ENCODE results near the gene NCOA5.
A peak's percentile ranks its signal among the peaks of the same experiment; 100 is the strongest.

Gene NCOA5

GRCh38 chr20:46084805-46085178 is 5.0 kb downstream of the NCOA5 start:
- Histone ChIP-seq H3K27ac (ENCODE audit: extremely low read depth, low read depth, low read length) (no peak overlapping the region), H3K4me3 (ENCODE audit: low read depth, low read length) (no peak overlapping the region), H3K36me3 (ENCODE audit: control insufficient read depth in 2 of 2, insufficient read depth in 1 of 2, low read length in 2 of 2) (no peaks in the 10 kb centered on the region), H3K4me1 (ENCODE audit: control insufficient read depth, insufficient read depth, low read length) (peaks cover 30% of the 10 kb centered on the region), H3K9me3 (ENCODE audit: control insufficient read depth, insufficient read depth, low read depth, low read length) (no peaks in the 10 kb centered on the region)
- POLR2A ChIA-PET, result no interaction called here
- TF ChIP-seq ZNF785 (tag by site-specific recombination; IDR thresholded peaks at IDR 0.05), result no peak
- TF ChIP-seq YY1 (tag by site-specific recombination; IDR thresholded peaks at IDR 0.05), result no peak
- TF ChIP-seq PBX3 (CRISPR knock-in tag; IDR thresholded peaks at IDR 0.05), result no peak
- TF ChIP-seq ZNF626 (tag by site-specific recombination; IDR thresholded peaks at IDR 0.05), result no peak
- TF ChIP-seq ZNF629 (tag by site-specific recombination; IDR thresholded peaks at IDR 0.05), result no peak
- TF ChIP-seq ZNF624 (tag by site-specific recombination; IDR thresholded peaks at IDR 0.05), result no peak
- no peak for TF ChIP-seq ZBTB17 (tag by site-specific recombination; IDR thresholded peaks at IDR 0.05)
- TF ChIP-seq KLF8 (tag by site-specific recombination; IDR thresholded peaks at IDR 0.05), result no peak
- no peak for TF ChIP-seq ZFP3 (tag by site-specific recombination; IDR thresholded peaks at IDR 0.05; ENCODE audit: low read depth)
- TF ChIP-seq ZNF48 (tag by site-specific recombination; IDR thresholded peaks at IDR 0.05), result no peak
- no peak for TF ChIP-seq ZNF670 (tag by site-specific recombination; IDR thresholded peaks at IDR 0.05; ENCODE audit: low read depth)
- TF ChIP-seq ZNF23 (tag by site-specific recombination; IDR thresholded peaks at IDR 0.05; ENCODE audit: borderline replicate concordance), result no peak
- TF ChIP-seq ZNF202 (tag by site-specific recombination; IDR thresholded peaks at IDR 0.05; ENCODE audit: borderline replicate concordance), result no peak
- no peak for TF ChIP-seq ZSCAN4 (tag by site-specific recombination; IDR thresholded peaks at IDR 0.05)
- TF ChIP-seq ZFP41 (tag by site-specific recombination; IDR thresholded peaks at IDR 0.05; ENCODE audit: borderline replicate concordance), result no peak
- TF ChIP-seq ZNF112 (tag by site-specific recombination; IDR thresholded peaks at IDR 0.05), result no peak
- TF ChIP-seq ZNF335 (tag by site-specific recombination; conservative IDR thresholded peaks at IDR 0.05), result no peak
- TF ChIP-seq ZNF324 (tag by site-specific recombination; IDR thresholded peaks at IDR 0.05), result no peak
- TF ChIP-seq MZF1 (tag by site-specific recombination; IDR thresholded peaks at IDR 0.05; ENCODE audit: borderline replicate concordance), result no peak
- no peak for TF ChIP-seq ZNF830 (tag by site-specific recombination; IDR thresholded peaks at IDR 0.05; ENCODE audit: low read depth)
- CTCF ChIA-PET, result interaction anchor here (0.6 to 2.5 kb wide), 9 partner anchors 8 to 345 kb away, joined by 3 to 18 read pairs (median 3); no protein-coding TSS in a partner anchor

GRCh38 chr20:46083531-46084061 is 6.2 kb downstream of the NCOA5 start:
- Histone ChIP-seq H3K27ac (ENCODE audit: extremely low read depth, low read depth, low read length) (no peak overlapping the region), H3K4me1 (ENCODE audit: control insufficient read depth, insufficient read depth, low read length) (peaks cover 30% of the 10 kb centered on the region), H3K9me3 (ENCODE audit: control insufficient read depth, insufficient read depth, low read depth, low read length) (no peaks in the 10 kb centered on the region), H3K4me3 (ENCODE audit: low read depth, low read length) (no peak overlapping the region), H3K36me3 (ENCODE audit: control insufficient read depth in 2 of 2, insufficient read depth in 1 of 2, low read length in 2 of 2) (peaks cover 0 to 11% of the 10 kb centered on the region in 2 experiments; a peak in 2 of 3 replicates)
- TF ChIP-seq ZNF302 (tag by site-specific recombination; IDR thresholded peaks at IDR 0.05; ENCODE audit: low read depth) (no peak), ZNF221 (tag by site-specific recombination; IDR thresholded peaks at IDR 0.05; ENCODE audit: borderline replicate concordance) (no peak), OSR2 (tag by site-specific recombination; IDR thresholded peaks at IDR 0.05) (peak; percentile 34; the same call in 1 of the 2 replicates), SP7 (tag by site-specific recombination; IDR thresholded peaks at IDR 0.05) (peak; percentile 98), PRDM6 (tag by site-specific recombination; IDR thresholded peaks at IDR 0.05) (peak; percentile 78), ZNF146 (tag by site-specific recombination; IDR thresholded peaks at IDR 0.05) (no peak), ZNF248 (tag by site-specific recombination; IDR thresholded peaks at IDR 0.05) (no peak), ZNF660 (tag by site-specific recombination; IDR thresholded peaks at IDR 0.05) (no peak), ZNF202 (tag by site-specific recombination; IDR thresholded peaks at IDR 0.05; ENCODE audit: borderline replicate concordance) (no peak), ZNF362 (tag by site-specific recombination; IDR thresholded peaks at IDR 0.05) (no peak), KLF7 (tag by site-specific recombination; IDR thresholded peaks at IDR 0.05; ENCODE audit: borderline replicate concordance) (no peak), ZNF24 (tag by site-specific recombination; IDR thresholded peaks at IDR 0.05) (no peak), PBX3 (CRISPR knock-in tag; IDR thresholded peaks at IDR 0.05) (no peak)
- ChIA-PET CTCF (interaction anchor here (0.8 to 2.5 kb wide), 5 partner anchors 17 to 265 kb away, joined by 3 to 18 read pairs (median 5); no protein-coding TSS in a partner anchor), POLR2A (no interaction called here)

Measured in HEK293 (cell line).